Activated CD4-positive, alpha-beta T cell treated with anti-CD3 and anti-CD28 coated beads for 1 hour (primary cell): ENCODE results near the gene L2HGDH.
"Not testable (repeated sequence)": the region's sequence is repeated elsewhere in the genome, so short reads cannot be mapped to it uniquely, and the experiment has no call there.

Experiments
- DNase-seq: peaks from one replicate; pipeline ENCODE4 v3.0.0-alpha.2; 2020

Gene L2HGDH

DNA sequence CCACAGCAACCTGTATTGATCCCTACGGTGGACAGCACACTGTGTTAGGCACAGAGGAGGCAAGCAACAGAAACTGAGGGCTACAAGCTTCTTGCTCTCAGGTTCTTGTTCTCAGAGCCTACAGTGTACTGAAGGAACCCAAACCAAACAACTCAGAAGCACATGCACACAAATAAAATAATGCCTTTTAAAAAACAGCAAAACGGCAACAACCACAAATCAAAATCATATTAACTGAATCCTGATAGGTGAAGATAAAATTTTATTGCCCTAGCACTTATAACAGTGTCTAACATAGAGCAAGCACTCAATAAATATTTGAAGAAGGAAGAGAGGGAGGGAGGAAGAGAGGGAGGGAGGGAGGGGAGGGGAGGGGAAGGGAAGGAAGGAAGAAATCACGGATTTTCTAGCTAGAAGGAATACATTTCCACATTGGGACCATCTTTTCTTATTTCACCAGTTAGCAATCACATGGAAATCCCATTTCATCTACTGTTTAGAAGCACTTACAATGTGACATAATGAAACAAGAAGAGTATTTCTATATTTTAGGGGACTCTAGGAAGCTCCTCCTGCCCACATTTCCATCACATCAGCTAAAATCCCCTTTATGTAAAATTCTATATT is 27.3 kb upstream of the L2HGDH start:
- no peak for DNase-seq

DNA sequence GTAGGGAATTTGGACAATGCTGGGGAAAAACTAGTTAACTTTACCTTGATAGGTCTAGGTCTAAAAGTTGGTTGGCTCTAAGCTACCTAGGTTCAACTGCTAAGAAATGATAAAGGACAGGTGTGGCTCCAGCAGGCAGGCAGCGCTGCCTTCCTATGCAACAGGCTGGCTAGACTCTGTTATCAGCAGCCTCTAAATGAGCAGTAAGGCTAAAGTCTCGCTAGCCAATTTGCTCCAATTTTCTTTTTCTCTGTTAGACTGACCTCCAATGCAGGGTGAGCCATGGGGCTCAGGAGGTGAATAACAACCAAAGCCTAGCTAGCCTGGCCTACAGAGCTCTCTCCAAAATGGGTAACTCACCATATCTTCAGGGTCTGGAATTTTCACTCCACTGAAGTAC is 26.6 kb upstream of the L2HGDH start:
- DNase-seq, result no peak

DNA sequence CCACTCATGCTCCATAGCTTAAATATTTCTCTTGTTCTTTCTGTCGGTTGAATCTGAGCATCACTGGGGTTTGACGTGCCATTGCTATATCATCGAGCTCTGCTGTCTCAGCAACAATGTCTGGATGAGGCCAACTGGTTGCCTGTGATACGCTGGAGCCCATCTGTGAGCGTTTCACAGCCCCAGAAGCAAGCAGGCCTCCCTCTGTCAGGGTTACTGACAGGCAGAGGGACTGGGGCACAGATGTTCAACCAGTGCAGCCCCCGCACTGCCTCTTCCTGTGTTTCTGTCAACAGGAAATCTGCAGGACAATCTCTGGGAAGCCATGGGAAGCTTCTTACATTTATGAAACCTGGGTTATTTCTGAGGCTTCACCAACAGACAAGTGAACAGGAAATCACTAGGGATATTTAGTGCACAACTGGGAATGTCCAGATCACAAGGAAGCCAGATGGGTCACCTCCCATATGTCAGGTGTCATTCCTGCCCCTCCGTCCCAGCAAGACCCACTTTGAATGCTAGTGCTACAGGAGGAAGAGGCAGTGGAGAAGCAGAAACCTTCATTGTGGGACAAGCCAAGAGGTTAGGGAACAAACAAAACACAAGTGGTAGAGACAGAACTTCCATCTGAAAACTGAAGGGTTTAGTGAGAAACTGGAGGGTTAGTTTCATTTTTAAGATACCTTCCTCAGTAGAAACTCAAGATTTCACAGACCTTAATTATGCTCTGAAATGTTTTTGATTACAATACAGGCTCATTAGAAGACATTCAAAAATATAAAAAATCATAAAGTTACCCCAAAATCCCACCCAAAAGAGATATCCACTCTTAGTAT is 24.2 kb upstream of the L2HGDH start:
- DNase-seq, result no peak

DNA sequence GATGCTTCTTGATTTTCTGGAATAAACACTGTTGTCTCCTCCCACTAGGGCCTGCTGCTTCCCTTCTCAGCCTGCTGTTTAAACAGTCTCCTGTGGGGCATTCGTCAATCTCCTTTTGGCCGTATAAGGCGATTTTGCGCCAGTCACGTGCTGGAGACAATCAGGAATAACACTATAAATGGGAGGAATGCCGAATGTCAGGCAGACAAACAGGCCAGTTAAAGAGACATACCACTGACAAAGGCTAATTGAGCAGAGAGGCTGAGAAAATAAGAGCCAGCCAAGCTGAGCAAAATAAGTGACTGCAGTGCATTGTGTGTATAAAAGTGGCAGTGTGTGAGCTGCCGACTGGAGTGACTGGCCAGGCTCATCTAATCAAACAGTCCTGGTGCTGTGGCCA is 23.4 kb upstream of the L2HGDH start:
- no peak for DNase-seq

DNA sequence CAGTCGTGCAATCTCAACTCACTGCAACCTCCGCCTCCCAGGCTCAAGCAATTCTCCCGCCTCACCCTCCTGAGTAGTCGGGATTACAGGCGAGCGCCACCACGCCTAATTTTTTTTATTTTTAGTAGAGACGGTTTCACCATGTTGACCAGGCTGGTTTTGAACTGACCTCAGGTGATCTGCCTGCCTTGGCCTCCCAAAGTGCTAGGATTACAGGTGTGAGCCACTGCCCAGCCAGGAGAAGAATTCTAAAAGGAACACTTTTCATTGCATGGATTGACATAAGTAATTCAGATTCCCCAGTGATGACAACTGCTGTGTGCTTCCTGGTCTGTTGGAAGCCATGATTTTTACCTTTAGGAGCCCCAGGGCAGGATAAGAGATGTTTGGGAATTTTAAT is 22.2 kb upstream of the L2HGDH start:
- no peak for DNase-seq

DNA sequence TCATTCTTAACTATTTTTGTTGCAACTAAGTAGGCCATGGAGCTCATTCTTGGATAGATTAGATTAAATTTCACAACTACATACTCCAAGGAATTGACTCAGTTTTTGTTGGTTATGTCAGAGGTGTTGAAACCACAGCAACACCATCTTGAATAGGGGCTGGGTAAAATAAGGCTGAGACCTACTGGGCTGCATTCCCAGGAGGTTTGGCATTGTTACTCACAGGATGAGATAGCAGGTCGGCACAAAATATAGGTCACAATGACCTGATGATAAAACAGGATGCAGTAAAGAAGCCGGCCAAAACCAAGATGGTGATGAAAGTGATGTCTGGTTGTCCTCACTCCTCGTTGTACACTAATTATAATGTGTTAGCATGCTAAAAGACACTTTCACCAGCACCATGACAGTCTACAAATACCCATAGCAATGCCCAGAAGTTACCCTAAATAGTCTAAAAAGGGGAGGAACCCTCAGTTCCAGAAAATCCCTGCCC is 21.0 kb upstream of the L2HGDH start:
- no peak for DNase-seq

DNA sequence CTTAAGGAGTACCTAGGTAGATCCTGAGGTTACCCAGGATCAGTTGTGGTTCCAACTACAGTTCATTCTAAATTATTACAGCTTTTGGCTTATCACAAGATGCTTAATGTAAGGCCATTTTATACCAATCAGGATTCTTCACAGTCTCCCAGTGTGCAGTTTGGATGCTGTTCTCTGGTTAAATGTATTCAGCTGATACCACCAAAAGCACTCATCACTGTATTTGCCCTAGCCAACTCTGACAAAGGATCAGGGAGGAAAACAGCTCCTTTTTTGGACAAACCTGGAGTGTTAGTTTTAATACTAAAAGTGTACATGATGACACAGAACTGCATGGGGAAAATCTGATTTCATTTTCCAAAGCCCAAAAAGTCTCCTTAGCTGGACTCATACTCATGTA is 19.6 kb upstream of the L2HGDH start:
- DNase-seq, result no peak

DNA sequence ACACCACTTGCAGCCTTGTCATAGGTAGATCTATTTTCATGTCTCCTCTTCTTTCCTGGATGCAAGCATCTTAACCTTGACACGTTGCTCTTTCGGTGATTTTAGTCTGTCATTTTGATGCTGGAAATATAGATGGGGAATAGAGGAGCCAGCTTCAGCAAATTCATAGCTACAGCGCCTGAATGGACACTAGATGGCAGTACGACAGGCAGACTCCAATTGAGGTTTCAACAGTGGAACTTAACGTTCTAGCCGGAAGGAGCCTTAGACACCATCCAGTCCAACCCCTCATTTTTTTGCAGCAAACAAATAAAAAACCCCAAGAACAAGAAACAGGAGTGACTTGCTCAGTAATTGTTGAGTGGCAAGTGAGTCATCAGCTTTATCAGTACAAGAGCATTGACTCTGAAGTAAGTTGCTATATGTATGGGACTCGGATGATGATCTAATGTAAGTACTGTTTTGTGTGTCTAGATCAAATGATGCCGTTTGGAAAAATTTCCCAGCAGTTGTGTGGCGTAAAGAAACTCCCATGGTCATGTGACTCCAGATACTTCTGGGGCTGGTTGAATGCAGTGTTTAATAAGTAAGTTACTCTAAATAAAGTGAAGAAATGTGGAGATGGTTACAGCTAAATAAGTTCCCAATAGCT is 9.1 kb upstream of the L2HGDH start:
- peak; percentile 49 for DNase-seq

DNA sequence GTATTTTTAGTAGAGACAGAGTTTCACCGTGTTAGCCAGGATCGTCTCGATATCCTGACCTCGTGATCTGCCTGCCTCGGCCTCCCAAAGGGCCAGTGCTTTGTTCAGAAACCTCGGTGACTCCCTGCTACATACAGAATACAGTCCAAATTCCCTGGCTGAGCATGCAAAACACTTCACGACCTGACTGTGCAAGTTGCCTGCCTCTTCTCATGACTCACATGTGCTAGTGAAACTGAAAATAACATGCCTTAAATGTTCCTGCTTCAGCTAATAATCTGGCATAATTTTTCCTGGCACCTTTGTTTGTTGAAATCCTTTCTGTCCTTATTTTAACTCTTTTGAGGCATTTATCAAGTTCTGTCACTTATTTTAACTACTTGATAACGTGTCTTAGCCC is 8.3 kb upstream of the L2HGDH start:
- no peak for DNase-seq

DNA sequence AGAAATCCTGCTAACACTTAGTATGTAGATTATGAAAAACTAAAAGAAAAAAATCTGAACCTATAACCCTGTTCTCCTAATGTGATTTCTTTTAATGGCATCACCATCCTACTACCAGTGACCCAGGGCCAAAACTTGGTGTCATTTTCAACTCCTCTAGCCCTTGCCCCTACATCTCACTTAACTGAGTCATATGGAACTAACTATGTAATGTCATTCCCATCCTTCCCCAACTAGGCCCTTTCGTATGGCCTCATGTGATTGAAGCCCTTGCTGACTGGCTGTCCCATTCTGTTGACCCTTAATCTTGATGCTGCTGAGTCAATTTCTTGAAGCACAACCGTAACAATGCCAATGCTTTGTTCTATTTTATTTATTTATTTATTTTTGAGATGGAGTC is 7.7 kb upstream of the L2HGDH start:
- no peak for DNase-seq

DNA sequence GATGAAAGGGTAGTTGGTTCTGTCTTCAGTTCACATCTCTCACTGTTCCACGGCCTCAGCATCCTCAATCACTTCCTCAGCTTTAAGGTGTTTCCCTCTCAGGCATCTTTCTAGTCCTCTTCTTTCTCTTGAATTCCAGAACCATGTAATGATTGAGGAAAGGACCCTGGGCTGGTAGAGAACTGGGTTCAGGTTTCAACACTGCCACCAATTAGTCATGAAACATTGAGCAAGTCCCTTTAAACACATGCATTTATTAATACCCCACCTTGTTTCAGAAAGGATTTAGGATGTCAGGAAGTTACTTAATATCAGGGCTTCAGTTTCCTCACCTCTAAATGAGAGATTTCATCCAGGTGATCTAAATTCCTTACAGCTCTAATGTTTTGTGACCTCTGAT is 7.3 kb upstream of the L2HGDH start:
- no peak for DNase-seq

DNA sequence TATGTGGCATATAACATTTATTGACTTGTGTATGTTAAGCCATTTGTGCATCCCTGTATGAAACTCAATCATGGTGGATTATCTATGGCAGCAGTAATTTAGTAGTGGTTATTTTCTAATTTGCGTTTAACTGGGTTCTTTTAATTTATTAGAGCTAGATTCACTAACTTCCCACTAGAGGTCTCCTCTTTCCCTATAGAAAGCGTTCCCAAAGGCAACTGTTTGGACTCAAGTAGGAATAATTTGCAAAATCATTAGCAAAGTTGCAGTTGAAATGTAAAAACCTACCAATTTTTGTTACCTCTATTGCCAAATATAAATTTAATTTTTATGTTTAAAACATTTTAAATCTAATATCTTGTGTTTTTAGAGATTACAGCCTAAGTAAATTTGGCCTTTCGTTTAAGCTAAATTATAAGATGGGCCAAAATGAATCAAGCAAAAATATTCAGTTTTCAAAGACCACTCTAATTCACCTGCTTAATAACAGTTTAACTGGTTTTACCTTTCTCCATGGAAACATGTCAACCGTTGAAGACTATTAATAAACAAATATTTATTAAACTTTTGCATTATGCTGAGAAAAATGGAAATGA is 6.1 kb upstream of the L2HGDH start:
- DNase-seq, result no peak

DNA sequence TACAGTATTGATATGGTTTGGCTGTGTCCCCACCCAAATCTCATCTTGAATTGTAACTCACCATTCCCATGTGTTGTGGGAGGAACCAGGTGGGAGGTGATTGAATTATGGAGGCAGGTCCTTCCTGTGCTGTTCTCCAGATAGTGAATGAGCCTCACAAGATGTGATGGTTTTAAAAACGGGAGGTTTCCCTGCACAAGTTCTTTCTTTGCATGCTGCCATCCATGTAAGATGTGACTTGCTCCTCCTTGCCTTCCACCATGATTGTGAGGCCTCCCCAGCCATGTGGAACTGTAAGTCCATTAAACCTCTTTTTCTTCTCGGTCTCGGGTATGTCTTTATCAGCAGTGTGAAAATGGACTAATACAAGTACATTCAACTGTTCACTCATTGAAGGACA is 2.1 kb upstream of the L2HGDH start:
- not testable (repeated sequence) for DNase-seq

DNA sequence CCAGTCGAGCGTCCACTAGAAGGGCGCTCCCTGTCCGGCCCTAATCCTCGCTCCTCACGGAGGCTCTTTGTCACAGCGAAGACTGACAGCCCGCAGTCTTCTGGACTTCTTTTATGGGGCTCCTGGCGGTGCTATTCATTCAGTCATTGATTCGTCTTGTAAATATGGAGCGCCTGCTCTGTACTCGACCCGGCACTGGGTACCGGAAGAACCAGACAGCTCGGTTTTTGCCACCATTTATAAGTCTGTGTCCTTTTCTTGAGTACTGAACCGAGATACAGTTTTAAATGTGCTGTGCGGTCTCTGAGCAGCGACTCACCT is 665 bp upstream of the L2HGDH start:
- no peak for DNase-seq

DNA sequence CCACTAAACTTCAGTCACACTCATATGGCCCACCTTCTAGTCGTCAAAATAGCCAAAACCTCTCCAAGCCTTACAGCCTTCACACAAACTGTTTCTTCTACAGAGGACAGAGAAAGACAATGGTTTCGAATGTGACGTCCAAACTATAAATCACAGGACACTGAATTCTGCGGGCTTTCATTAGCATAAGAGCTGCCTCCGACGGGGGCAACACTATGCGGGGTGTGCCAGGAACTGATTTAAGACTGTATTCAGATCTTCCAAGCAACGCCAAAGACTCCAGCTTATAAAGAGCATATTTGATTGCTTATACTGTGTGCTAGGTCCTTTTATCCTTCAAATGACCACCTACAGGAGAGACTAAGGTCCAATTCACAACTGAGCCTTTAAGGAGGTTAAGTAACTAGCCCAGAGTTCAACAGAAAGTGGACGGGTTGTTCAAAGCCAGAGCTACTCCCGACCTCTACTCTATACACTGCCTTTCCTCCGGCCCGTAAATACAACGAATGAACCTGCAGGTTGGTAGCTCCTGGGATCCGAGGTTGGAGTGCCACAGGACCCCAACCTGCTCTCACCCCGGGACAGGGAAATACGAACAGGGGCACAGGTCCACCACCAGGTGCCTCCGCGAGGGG is 575 bp downstream of the L2HGDH start:
- no peak for DNase-seq

DNA sequence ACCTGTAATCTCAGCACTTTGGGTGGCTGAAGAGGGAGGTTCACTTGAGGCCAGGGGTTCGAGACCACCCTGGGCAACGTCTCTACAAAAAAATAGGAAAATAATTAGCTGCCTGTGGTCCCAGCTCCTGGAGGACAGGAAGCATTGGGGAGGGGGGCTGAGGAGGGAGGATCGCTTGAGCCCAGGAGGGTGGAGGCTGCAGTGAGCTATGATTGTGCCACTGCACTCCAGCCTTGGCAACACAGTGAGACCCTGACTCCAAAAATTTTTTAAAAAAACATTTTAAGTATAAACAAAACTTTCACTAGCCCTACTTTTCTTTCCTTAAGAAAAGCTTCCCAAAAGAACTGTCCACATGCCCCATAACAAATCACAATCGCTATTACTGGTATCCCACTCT is 1.6 kb downstream of the L2HGDH start:
- DNase-seq, result no peak

DNA sequence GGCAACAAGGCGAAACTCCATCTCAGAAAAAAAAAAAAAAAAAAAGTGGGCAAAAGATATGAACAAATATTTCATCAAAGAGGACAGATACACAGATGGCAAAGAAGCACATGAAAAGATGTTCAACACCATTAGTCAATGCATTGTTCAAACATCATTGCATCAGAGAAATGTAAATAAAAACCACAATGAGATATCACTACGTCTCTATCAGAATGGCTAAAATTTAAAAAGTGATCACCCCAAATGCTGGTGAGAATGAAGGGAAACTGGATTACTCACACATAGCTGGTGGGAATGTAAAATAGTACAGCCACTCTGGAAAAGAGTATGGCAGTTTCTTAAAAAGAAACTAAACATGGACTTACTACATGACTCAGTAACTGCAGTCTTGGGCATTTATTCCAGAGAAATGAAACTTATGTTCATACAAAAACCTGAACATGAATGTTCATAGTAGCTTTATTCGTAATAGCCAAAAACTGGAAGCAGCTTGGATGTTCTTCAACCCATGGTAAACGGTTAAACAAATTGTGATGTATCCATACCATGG is 3.6 kb downstream of the L2HGDH start:
- no peak for DNase-seq

DNA sequence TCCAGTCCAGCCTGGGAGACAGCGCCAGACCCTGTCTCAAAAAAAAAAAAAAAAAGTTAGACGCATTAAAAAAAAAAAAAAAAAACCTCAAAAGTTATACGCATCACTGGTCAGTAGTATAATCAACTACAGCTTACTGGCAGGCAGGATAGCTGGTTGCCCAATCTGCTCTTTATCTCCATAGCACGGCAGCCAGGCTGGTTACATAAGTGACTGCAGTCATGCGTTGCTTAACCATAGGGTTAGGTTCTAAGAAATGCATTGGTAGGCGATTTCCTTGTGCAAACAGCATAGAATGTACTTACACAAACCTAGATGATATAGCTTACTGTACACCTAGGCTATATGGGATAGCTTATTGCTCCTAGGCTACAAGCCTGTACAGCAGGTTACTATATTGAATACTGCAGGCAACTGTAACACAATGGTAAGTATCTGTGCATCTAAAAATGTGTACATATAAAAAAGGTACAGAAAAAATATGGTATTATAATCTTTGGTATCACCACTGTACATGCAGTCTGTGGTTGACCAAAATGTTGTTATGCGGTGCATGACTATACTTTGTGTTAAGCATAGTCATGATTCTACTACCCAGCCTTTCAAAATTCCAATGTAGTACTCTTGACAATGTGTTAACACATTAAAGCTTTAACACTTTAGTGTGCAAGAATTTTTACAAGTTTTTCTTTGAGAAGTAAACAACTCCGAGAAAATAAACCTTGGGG is 8.1 kb downstream of the L2HGDH start:
- DNase-seq, result no peak

DNA sequence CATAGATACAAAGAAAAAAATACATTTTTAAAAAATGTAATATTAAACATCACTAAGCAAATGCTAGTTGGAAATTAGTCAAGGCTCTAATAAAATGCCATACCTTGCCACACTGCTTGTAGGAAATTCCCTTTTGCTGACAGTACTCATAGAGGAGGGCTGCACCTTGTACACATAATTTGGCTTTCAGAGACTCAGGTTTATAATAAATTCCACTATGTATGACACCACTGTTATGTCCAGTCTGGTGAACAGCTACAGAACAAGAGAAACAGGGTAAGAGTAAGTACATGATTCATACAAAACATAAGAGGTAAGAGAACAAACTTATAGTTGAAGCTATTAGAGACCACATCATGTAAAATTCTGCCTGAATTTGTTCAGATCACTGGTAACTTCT is 10.1 kb downstream of the L2HGDH start:
- DNase-seq, result no peak

DNA sequence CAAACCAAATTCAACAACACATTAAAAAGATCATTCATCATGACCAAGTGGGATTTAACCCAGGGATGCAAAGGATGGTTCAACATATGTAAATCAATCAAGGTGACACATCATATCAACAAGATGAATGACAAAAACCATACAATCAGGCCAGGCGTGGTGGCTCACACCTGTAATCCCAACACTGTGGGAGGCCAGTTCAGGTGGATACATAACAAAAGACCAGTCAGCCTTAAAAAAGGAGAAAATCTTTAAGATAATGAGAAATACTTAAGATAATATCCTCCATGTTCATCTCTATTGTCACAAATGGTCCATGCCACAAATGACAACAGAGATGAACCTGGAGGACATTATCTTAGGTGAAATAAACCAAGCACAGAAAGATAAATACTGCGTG is 12.4 kb downstream of the L2HGDH start:
- no peak for DNase-seq

DNA sequence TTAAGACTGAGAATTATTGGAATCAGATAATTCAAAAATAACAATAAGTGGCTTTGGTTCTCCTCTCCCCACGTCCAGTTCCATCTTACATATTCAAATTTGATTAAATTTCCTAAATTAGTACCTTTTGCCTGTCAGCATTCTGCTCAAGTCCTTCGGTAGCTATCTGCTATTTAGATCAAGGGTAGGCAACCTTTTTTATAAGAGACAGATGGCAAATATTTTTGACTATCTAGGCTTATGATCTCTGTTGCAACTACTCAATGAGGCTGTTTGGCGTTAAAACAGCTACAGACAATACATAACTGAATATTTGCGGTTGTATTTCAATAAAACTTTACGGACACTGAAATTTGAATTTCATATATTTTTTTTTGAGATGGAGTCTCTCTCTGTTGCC is 21.7 kb downstream of the L2HGDH start:
- no peak for DNase-seq

DNA sequence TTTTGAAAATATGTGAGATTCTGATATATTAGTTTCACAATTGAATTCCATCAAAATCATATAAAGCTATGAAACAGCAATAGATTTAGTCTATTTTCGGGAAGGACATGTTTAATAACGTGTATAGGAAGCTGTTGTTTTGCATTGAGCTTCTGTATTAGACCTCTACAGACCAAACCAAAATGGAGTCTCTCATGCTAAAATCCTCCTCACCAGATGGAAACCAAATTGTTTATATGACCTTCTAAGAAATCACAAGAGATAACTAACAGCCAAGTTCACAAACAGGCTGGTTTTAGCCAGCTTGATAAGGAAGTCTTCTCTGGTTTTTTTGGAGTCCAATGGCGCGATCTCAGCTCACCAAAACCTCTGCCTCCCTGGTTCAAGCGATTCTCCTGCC is 23.9 kb downstream of the L2HGDH start:
- DNase-seq, result no peak
